OCI-LY3 (cell line): ENCODE measurements around the gene ITGBL1.
A peak's percentile ranks its signal among the peaks of the same experiment; 100 is the strongest.

Source experiments
- H2AFZ ChIP-seq: fragments of 200-600, 300-600 bp; shearing (Covaris generic); 2 replicates; pipeline ENCODE4 v1.6.0; 2014; ENCODE audit warnings: antibody characterized with exemption, low read depth, low read length
- H3K27ac ChIP-seq: fragments of 200-600, 300-600 bp; sonication (generic); 2 replicates; pipeline ENCODE4 v1.5.1; 2014; ENCODE audit warnings: mild to moderate bottlenecking, low read length, moderate library complexity, mixed read lengths
- H3K27me3 ChIP-seq: fragments of 200-600, 300-600 bp; sonication (generic); 2 replicates; pipeline ENCODE4 v1.6.1; 2014; ENCODE audit warnings: low read depth, low read length, mixed read lengths
- H3K36me3 ChIP-seq: fragments of 200-600, 300-600 bp; sonication (generic); replicated peaks from 2 replicates; pipeline ENCODE3; 2014; ENCODE audit warnings: low read depth, low read length, mixed read lengths
- H3K4me1 ChIP-seq: fragments of 300-600, 200-600 bp; sonication (generic); 2 replicates; pipeline ENCODE4 v1.6.1; 2014; ENCODE audit warnings: low read length, mixed read lengths
- H3K4me2 ChIP-seq: fragments of 200-600, 300-600 bp; sonication (generic); 2 replicates; pipeline ENCODE4 v1.6.1; 2014; ENCODE audit warnings: low read length, mixed read lengths
- H3K4me3 ChIP-seq: fragments of 300-600, 200-600 bp; sonication (generic); 2 replicates; pipeline ENCODE4 v1.5.1; 2014; ENCODE audit warnings: antibody characterized with exemption, mild to moderate bottlenecking, low read length, moderate library complexity
- H3K79me2 ChIP-seq: fragments of 300-600, 200-600 bp; shearing (Covaris generic); 2 replicates; pipeline ENCODE4 v1.6.1; 2014; ENCODE audit warnings: mild to moderate bottlenecking, low read length, mixed read lengths
- H3K9ac ChIP-seq: fragments of 300-600, 200-600 bp; shearing (Covaris generic); 2 replicates; pipeline ENCODE4 v1.6.0; 2014; ENCODE audit warnings: mild to moderate bottlenecking, low read length, moderate library complexity
- H3K9me3 ChIP-seq: fragments of 200-600, 300-600 bp; shearing (Covaris generic); 2 replicates; pipeline ENCODE4 v1.6.1; 2014; ENCODE audit warnings: low read length, mixed read lengths; ENCODE audit not compliant: insufficient read depth
- H4K20me1 ChIP-seq: fragments of 200-600, 300-600 bp; sonication (generic); 2 replicates; pipeline ENCODE4 v1.6.1; 2016; ENCODE audit warnings: low read length, mixed read lengths; ENCODE audit not compliant: insufficient read depth
- EZH2phosphoT487 ChIP-seq: fragments of 200-600 bp; shearing (Covaris generic); IDR thresholded peaks from 2 replicates; pipeline ENCODE4 v1.6.1; 2018; ENCODE audit warnings: antibody characterized with exemption, mixed run types, low read depth
- TF ChIP-seq, protein P1 (sequence below): fragments of 200-600, 300-600 bp; sonication (generic); IDR thresholded peaks from 2 replicates; pipeline ENCODE4 v1.5.1; 2014; ENCODE audit warnings: antibody characterized with exemption, low read length, low read depth

Gene ITGBL1

DNA sequence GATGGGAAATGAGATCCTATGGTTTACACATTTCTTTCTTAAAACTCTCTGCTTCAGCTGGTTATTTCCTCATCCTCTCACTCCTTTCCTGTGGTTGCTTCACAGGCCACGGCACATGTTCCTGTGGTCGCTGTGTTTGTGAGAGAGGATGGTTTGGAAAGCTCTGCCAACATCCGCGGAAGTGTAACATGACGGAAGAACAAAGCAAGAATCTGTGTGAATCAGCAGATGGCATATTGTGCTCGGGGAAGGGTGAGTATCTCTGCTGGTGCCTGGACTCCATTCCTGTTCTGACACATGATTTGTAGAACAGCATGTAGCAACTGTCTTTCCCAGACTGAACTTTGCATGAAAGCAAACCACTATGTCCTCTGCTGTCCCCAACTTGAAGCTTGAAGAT is 254.2 kb downstream of the ITGBL1 start:
- H3K27ac ChIP-seq, result no peak overlapping the region
- TF ChIP-seq, protein P1, sequence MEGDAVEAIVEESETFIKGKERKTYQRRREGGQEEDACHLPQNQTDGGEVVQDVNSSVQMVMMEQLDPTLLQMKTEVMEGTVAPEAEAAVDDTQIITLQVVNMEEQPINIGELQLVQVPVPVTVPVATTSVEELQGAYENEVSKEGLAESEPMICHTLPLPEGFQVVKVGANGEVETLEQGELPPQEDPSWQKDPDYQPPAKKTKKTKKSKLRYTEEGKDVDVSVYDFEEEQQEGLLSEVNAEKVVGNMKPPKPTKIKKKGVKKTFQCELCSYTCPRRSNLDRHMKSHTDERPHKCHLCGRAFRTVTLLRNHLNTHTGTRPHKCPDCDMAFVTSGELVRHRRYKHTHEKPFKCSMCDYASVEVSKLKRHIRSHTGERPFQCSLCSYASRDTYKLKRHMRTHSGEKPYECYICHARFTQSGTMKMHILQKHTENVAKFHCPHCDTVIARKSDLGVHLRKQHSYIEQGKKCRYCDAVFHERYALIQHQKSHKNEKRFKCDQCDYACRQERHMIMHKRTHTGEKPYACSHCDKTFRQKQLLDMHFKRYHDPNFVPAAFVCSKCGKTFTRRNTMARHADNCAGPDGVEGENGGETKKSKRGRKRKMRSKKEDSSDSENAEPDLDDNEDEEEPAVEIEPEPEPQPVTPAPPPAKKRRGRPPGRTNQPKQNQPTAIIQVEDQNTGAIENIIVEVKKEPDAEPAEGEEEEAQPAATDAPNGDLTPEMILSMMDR, result no peak
- TF ChIP-seq EZH2phosphoT487, result no peak
- H3K4me3 ChIP-seq, result no peak overlapping the region

DNA sequence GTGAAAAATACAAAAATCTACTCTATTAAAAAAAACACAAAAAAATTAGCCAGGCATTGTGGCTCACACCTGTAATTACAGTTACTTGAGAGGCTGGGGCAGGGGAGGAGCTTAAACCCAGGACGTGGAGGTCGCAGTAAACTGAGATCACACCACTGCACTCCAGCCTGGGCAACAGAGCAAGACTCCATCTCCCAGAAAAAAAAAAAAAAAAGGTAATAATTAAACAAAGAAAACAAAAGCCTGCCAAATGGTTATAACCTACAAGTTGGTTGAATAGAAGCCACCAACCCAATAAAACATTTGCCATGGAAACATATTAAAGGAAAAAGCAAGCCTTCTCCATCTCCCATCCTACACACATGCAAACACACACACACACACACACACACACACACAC is 255.2 kb downstream of the ITGBL1 start:
- no peaks in the 10 kb centered on the region for H3K36me3 ChIP-seq
- H3K9ac ChIP-seq, result no peak overlapping the region
- no peaks in the 10 kb centered on the region for H4K20me1 ChIP-seq
- no peaks in the 10 kb centered on the region for H3K27me3 ChIP-seq
- H3K9me3 ChIP-seq, result no peaks in the 10 kb centered on the region
- no peak overlapping the region for H3K27ac ChIP-seq
- no peaks in the 10 kb centered on the region for H3K79me2 ChIP-seq
- no peak overlapping the region for H2AFZ ChIP-seq
- H3K4me3 ChIP-seq, result no peak overlapping the region
- H3K4me1 ChIP-seq, result no peaks in the 10 kb centered on the region
- H3K4me2 ChIP-seq, result no peak overlapping the region
- TF ChIP-seq, protein P1, result no peak
- no peak for TF ChIP-seq EZH2phosphoT487

More for the DNA sequence above, 254.2 kb downstream of the ITGBL1 start:
- no peaks in the 10 kb centered on the region for H4K20me1 ChIP-seq
- no peaks in the 10 kb centered on the region for H3K9me3 ChIP-seq
- no peaks in the 10 kb centered on the region for H3K27me3 ChIP-seq
- 0 out of 2 replicates have a peak overlapping the region, but pooled peaks have one; percentile 41 for H2AFZ ChIP-seq
- H3K79me2 ChIP-seq, result no peaks in the 10 kb centered on the region
- no peak overlapping the region for H3K9ac ChIP-seq
- no peaks in the 10 kb centered on the region for H3K36me3 ChIP-seq
- H3K4me1 ChIP-seq, result no peaks in the 10 kb centered on the region
- 0 out of 2 replicates have a peak overlapping the region, but pooled peaks have one; percentile 24 for H3K4me2 ChIP-seq

DNA sequence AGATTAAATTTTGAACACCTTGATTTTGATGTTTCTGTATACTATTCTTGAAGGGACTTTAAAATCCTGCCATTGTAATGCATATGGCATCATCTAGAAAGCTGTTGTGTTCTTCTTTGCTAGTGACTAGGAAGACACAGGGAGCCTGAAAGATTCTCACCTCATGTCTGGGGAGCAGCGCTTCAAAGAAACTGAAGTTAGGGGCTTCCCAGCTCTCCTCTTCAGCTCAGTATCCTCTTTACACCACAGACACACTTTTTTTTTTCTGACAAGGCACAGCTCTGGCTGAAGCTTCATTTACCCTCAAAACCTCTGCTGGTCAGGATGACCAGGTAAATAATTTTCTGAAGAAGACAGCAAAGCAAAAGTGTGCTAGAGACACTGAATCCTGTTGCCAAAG is 255.6 kb downstream of the ITGBL1 start:
- no peak overlapping the region for H3K4me2 ChIP-seq
- H3K36me3 ChIP-seq, result no peaks in the 10 kb centered on the region
- no peaks in the 10 kb centered on the region for H4K20me1 ChIP-seq

DNA sequence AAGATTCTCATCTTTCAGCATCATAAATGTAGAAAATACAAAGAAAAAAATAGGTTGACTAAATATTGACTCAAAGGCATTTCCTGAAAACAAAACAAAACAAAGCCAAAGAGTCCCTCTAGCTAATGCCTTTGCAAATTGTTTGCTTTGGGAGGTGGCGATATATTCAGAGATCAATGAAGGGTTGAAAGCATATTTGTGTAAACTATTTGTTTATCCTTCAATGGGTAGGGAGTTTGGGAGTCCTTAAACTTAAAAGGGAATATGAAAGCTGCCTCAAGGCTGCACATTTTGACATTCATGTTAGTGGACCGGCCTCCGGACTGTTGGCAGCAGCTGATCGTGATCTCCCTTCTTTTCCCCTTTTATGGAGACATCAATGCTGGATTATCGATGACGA is 257.5 kb downstream of the ITGBL1 start:
- no peak overlapping the region for H2AFZ ChIP-seq
- no peaks in the 10 kb centered on the region for H3K79me2 ChIP-seq
- H3K9ac ChIP-seq, result no peak overlapping the region
- TF ChIP-seq EZH2phosphoT487, result no peak
- no peak overlapping the region for H3K4me2 ChIP-seq
- no peaks in the 10 kb centered on the region for H3K27me3 ChIP-seq
- H3K9me3 ChIP-seq, result no peaks in the 10 kb centered on the region
- no peaks in the 10 kb centered on the region for H4K20me1 ChIP-seq
- no peak overlapping the region for H3K27ac ChIP-seq
- H3K4me1 ChIP-seq, result no peaks in the 10 kb centered on the region
- no peaks in the 10 kb centered on the region for H3K36me3 ChIP-seq
- no peak overlapping the region for H3K4me3 ChIP-seq

More for the DNA sequence above, 255.6 kb downstream of the ITGBL1 start:
- H3K79me2 ChIP-seq, result no peaks in the 10 kb centered on the region
- H3K9ac ChIP-seq, result no peak overlapping the region
- H3K9me3 ChIP-seq, result no peaks in the 10 kb centered on the region
- H3K4me1 ChIP-seq, result no peaks in the 10 kb centered on the region
- H3K4me3 ChIP-seq, result no peak overlapping the region
- H2AFZ ChIP-seq, result no peak overlapping the region
- TF ChIP-seq, protein P1, result no peak
- TF ChIP-seq EZH2phosphoT487, result no peak
- no peaks in the 10 kb centered on the region for H3K27me3 ChIP-seq
- no peak overlapping the region for H3K27ac ChIP-seq
